ENCODE measurements around the gene DCHS2.

Gene DCHS2

GRCh38 chr4:154491341-154492271, at the start of gene DCHS2:
Gene DCHS2 (minus strand): TSS chr4:154491799. CDS start chr4:154491355, 444 bp downstream.
- DNase-seq, result peak; percentile 19

GRCh38 chr4:154534296-154534695, 42.7 kb upstream of the DCHS2 start:
- no peak for DNase-seq

- no peak for DNase-seq
These were observed 38.3 kb upstream of the DCHS2 start for GRCh38 chr4:154529728-154530519.

- no peak for DNase-seq
These were observed 37.3 kb upstream of the DCHS2 start for GRCh38 chr4:154528869-154529268.

- DNase-seq, result no peak
These were observed 35.7 kb upstream of the DCHS2 start for GRCh38 chr4:154527308-154527707.

GRCh38 chr4:154526151-154526550, 34.6 kb upstream of the DCHS2 start:
- DNase-seq, result no peak

- DNase-seq, result no peak
These were observed 30.0 kb upstream of the DCHS2 start for GRCh38 chr4:154521607-154522006.

GRCh38 chr4:154519214-154519613, 27.6 kb upstream of the DCHS2 start:
- no peak for DNase-seq

- no peak for DNase-seq
These were observed 26.0 kb upstream of the DCHS2 start for GRCh38 chr4:154517591-154517990.

GRCh38 chr4:154516318-154517029, 24.9 kb upstream of the DCHS2 start:
- no peak for DNase-seq

GRCh38 chr4:154511981-154512380, 20.4 kb upstream of the DCHS2 start:
- DNase-seq, result no peak

- no peak for DNase-seq
These were observed 19.9 kb upstream of the DCHS2 start for GRCh38 chr4:154511548-154511947.

- no peak for DNase-seq
These were observed 15.6 kb upstream of the DCHS2 start for GRCh38 chr4:154507156-154507555.

GRCh38 chr4:154506253-154506652, 14.7 kb upstream of the DCHS2 start:
- peak; percentile 54 for DNase-seq

- DNase-seq, result peak; percentile 35
These were observed 12.0 kb upstream of the DCHS2 start for GRCh38 chr4:154503598-154503997.

- no peak for DNase-seq
These were observed 10.5 kb upstream of the DCHS2 start for GRCh38 chr4:154502111-154502510.

GRCh38 chr4:154497889-154498288, 6.3 kb upstream of the DCHS2 start:
- DNase-seq, result no peak

- DNase-seq, result no peak
These were observed 4.3 kb upstream of the DCHS2 start for GRCh38 chr4:154495867-154496266.

- peak; percentile 4 for DNase-seq
These were observed 689 bp upstream of the DCHS2 start for GRCh38 chr4:154492288-154492687.

GRCh38 chr4:154490583-154491340, 837 bp downstream of the DCHS2 start:
- peak; percentile 4 for DNase-seq

- peak; percentile 21 for DNase-seq
These were observed 1.4 kb downstream of the DCHS2 start for GRCh38 chr4:154490234-154490582.

- DNase-seq, result no peak
These were observed 1.9 kb downstream of the DCHS2 start for GRCh38 chr4:154489558-154490233.
